Posterior vena cava (tissue), 2 donors: ENCODE measurements around the gene CASTOR1. TPM values are rescaled to one million over a fixed set of nuclear protein-coding genes. Genes with fewer than 3 reads are reported as not detected.
A peak's percentile ranks its signal among the peaks of the same experiment; 100 is the strongest.
"Not testable (repeated sequence)": the region's sequence is repeated elsewhere in the genome, so short reads cannot be mapped to it uniquely, and the experiment has no call there.

ENCODE experiments used
- DNase-seq: peaks from one replicate; pipeline ENCODE4 v3.0.0-alpha.2; 2020; ENCODE audit warnings: low spot score
- intact Hi-C, 2 donors: fragments of 100-400 bp; cut with DNase I; formaldehyde crosslinking; loops; one replicate each; pipeline versions ENCODE4 v1.14.1 to v1.14.2; 2022 to 2023
- long read RNA-seq, 2 donors: library from polyadenylated mRNA; unstranded; transcript quantifications; one replicate each; pipeline ENCODE4 v2.0.0, GENCODE V29; 2020 to 2021
- total RNA-seq, 2 donors: library from RNA; stranded (reverse); fragmentation: NEBNext Ultra II Directional; extraction: Animal tissue kit (Norgen Biotek cat#: 25700); gene quantifications; one replicate each; pipeline ENCODE4 v1.2.1, GENCODE V29; 2021
- donor health status: DM: yes; HTN: yes; CAD: no.
- donor health status: DM: yes; HTN: yes; CAD: no.

Gene CASTOR1
- total RNA-seq, result 10 to 100 TPM in 1 of 2 donors, 1 to 10 TPM in 1; 9.8 to 14.3 TPM
- long read RNA-seq, donor 1, partial matches to known transcripts, result 0 of 4 reads
- long read RNA-seq, donor 1, other reads (novel, unspliced or antisense), result 2 of 4 reads
- long read RNA-seq, donor 2, transcript CASTOR1-201 (8 exons, 1,460 nt), result minor isoform, 5 of 43 reads
- long read RNA-seq, donor 2, transcript CASTOR1-202 (9 exons, 1,623 nt), result major isoform, 21 of 43 reads
- long read RNA-seq, donor 2, partial matches to known transcripts, result 2 of 43 reads
- long read RNA-seq, donor 2, other reads (novel, unspliced or antisense), result 15 of 43 reads

- peak; percentile 99 for DNase-seq
- intact Hi-C loops, result no loop called here
These were observed at the start of gene CASTOR1 for GRCh38 chr22:30289141-30289979. Gene CASTOR1, minus strand, starts transcription at chr22:30289505. Its CDS starts 8 bp downstream, at chr22:30289497.

GRCh38 chr22:30338802-30339201, 49.5 kb upstream of the CASTOR1 start:
- DNase-seq, result no peak
- intact Hi-C loops, result no loop called here

- intact Hi-C loops, DNase-seq: not testable (repeated sequence)
These were observed 49.0 kb upstream of the CASTOR1 start for GRCh38 chr22:30338341-30338740.

- DNase-seq, result no peak
- intact Hi-C loops, result no loop called here
These were observed 48.1 kb upstream of the CASTOR1 start for GRCh38 chr22:30337461-30337778.

GRCh38 chr22:30336752-30337460, 47.6 kb upstream of the CASTOR1 start:
- no peak for DNase-seq
- intact Hi-C loops, result no loop called here

GRCh38 chr22:30335236-30335635, 45.9 kb upstream of the CASTOR1 start:
- no peak for DNase-seq
- intact Hi-C loops, result no loop called here

GRCh38 chr22:30334646-30335045, 45.3 kb upstream of the CASTOR1 start:
- no peak for DNase-seq
- intact Hi-C loops, result no loop called here

- intact Hi-C loops, result no loop called here
- DNase-seq, result no peak
These were observed 44.4 kb upstream of the CASTOR1 start for GRCh38 chr22:30333707-30334087.

- no peak for DNase-seq
- intact Hi-C loops, result no loop called here
These were observed 43.8 kb upstream of the CASTOR1 start for GRCh38 chr22:30332994-30333706.

GRCh38 chr22:30332551-30332950, 43.2 kb upstream of the CASTOR1 start:
- no peak for DNase-seq
- intact Hi-C loops, result no loop called here

- intact Hi-C loops, result no loop called here
- DNase-seq, result no peak
These were observed 39.3 kb upstream of the CASTOR1 start for GRCh38 chr22:30328466-30329049.

- intact Hi-C loops, result no loop called here
- DNase-seq, result no peak
These were observed 38.6 kb upstream of the CASTOR1 start for GRCh38 chr22:30327864-30328345.

GRCh38 chr22:30326706-30327362, 37.5 kb upstream of the CASTOR1 start, which contains the start of gene TBC1D10A:
Gene TBC1D10A, minus strand, starts transcription at chr22:30326941. Its CDS starts 60 bp downstream, at chr22:30326881.
- intact Hi-C loops, result no loop called here
- DNase-seq, result peak; percentile 94

GRCh38 chr22:30326255-30326705, 37.0 kb upstream of the CASTOR1 start:
- intact Hi-C loops, result no loop called here
- DNase-seq, result no peak

GRCh38 chr22:30325724-30326254, 36.5 kb upstream of the CASTOR1 start:
- DNase-seq, result no peak
- intact Hi-C loops, result no loop called here

- intact Hi-C loops, result no loop called here
- DNase-seq, result no peak
These were observed 35.9 kb upstream of the CASTOR1 start for GRCh38 chr22:30325065-30325720.

GRCh38 chr22:30324014-30324730, 34.9 kb upstream of the CASTOR1 start:
- intact Hi-C loops, result no loop called here
- DNase-seq, result no peak
